Uterus (tissue), 2 donors: Measurements from ENCODE around the gene C19orf38.

ENCODE experiments used
- POLR2A ChIP-seq, 2 donors: fragments of 450-650 bp; IDR thresholded peaks; one replicate each; pipeline ENCODE4 v1.6.1; 2016; ENCODE audit warnings: antibody characterized with exemption in 2 of 2, mild to moderate bottlenecking in 1 of 2, moderate library complexity in 1 of 2
- TF ChIP-seq, protein P1 (sequence below), 4 experiments: fragments of 200-600 bp in 2 of 4; fragments of 450-650 bp in 2 of 4; sonication (generic) in 2 of 4; IDR thresholded peaks; one replicate each; pipeline ENCODE4 v1.5.1; 2016 to 2019; ENCODE audit warnings: antibody characterized with exemption in 4 of 4, mild to moderate bottlenecking in 2 of 4, moderate library complexity in 1 of 4

DNA sequence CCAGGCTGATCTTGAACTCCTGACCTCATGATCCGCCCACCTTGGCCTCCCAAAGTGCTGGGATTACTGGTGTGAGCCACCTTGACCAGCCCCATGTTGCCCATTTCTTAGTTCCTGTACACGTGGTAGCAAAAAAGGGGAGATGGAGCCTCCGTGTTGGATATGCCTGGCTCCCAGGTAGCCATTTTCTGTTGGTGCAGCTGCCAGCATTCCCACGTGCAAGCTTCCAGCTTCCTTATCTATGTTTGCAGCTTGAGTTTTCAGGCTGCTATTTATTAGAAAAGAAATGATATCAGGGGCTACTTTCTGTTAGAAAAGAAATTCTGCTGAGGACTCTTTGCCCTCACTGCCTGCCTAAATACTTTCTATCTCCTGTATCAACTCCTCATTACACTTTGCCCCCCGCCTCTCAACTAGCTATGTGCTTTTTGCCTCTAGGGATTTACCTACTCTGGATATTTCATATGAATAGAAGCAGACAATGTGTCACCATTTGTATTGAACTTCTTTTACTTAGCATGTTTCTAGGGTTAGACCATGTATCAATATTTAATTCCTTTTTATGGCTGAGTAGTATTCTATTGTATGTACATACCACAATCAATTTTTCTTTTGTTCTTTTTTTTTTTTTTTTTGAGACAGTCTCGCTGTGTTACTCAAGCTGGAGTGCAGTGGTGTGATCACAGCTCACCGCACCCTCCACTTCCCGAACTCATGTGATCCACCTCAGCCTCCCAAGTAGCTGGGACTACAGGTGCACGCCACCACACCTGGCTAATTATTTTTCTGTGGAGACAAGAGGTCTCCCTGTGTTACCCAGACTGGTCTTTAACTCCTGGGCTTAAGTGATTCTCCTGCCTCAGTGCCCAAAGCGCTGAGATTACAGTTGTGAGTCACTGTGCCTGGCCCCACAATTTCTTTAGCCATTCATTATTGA is 8.8 kb upstream of the C19orf38 start:
- TF ChIP-seq, protein P1, sequence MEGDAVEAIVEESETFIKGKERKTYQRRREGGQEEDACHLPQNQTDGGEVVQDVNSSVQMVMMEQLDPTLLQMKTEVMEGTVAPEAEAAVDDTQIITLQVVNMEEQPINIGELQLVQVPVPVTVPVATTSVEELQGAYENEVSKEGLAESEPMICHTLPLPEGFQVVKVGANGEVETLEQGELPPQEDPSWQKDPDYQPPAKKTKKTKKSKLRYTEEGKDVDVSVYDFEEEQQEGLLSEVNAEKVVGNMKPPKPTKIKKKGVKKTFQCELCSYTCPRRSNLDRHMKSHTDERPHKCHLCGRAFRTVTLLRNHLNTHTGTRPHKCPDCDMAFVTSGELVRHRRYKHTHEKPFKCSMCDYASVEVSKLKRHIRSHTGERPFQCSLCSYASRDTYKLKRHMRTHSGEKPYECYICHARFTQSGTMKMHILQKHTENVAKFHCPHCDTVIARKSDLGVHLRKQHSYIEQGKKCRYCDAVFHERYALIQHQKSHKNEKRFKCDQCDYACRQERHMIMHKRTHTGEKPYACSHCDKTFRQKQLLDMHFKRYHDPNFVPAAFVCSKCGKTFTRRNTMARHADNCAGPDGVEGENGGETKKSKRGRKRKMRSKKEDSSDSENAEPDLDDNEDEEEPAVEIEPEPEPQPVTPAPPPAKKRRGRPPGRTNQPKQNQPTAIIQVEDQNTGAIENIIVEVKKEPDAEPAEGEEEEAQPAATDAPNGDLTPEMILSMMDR (IDR thresholded peaks at IDR 0.05) = no peak
- TF ChIP-seq POLR2A (IDR thresholded peaks at IDR 0.05) = no peak
